Measurements from ENCODE around the gene IGLL1. TPM values are rescaled to one million over a fixed set of nuclear protein-coding genes. Genes with fewer than 3 reads are reported as not detected.
"Not testable (repeated sequence)": the region's sequence is repeated elsewhere in the genome, so short reads cannot be mapped to it uniquely, and the experiment has no call there.

Gene IGLL1
- polyA plus RNA-seq, 12 donors = 0.29 to 7.2 (median 0.49) TPM; not detected in 3

- DNase-seq = no peak
Observed at GRCh38 chr22:23564276-23564675, 15.8 kb downstream of the IGLL1 start.

GRCh38 chr22:23563111-23563510 is 17.0 kb downstream of the IGLL1 start:
- DNase-seq = no peak

GRCh38 chr22:23562186-23562585 is 17.9 kb downstream of the IGLL1 start:
- no peak for DNase-seq

- DNase-seq = not testable (repeated sequence)
Observed at GRCh38 chr22:23561025-23561510, 19.0 kb downstream of the IGLL1 start.

GRCh38 chr22:23560215-23560614 is 19.9 kb downstream of the IGLL1 start:
- not testable (repeated sequence) for DNase-seq

GRCh38 chr22:23557467-23557866 is 22.6 kb downstream of the IGLL1 start:
- no peak for DNase-seq

- no peak for DNase-seq
Observed at GRCh38 chr22:23557036-23557435, 23.1 kb downstream of the IGLL1 start.

GRCh38 chr22:23556026-23556620 is 24.0 kb downstream of the IGLL1 start:
- no peak for DNase-seq

GRCh38 chr22:23555118-23555517 is 25.0 kb downstream of the IGLL1 start:
- no peak for DNase-seq

- DNase-seq = no peak
Observed at GRCh38 chr22:23553924-23554870, 25.9 kb downstream of the IGLL1 start.

- DNase-seq = no peak
Observed at GRCh38 chr22:23553438-23553837, 26.7 kb downstream of the IGLL1 start.

- DNase-seq = no peak
Observed at GRCh38 chr22:23552573-23552972, 27.5 kb downstream of the IGLL1 start.

- DNase-seq = no peak
Observed at GRCh38 chr22:23551385-23551784, 28.7 kb downstream of the IGLL1 start.

GRCh38 chr22:23550049-23550650 is 29.9 kb downstream of the IGLL1 start:
- no peak for DNase-seq

GRCh38 chr22:23549198-23549595 is 30.9 kb downstream of the IGLL1 start:
- no peak for DNase-seq

- no peak for DNase-seq
Observed at GRCh38 chr22:23548501-23549197, 31.4 kb downstream of the IGLL1 start.

GRCh38 chr22:23547818-23548500 is 32.1 kb downstream of the IGLL1 start:
- no peak for DNase-seq

GRCh38 chr22:23547382-23547781 is 32.7 kb downstream of the IGLL1 start:
- DNase-seq = not testable (repeated sequence)

- DNase-seq = no peak
Observed at GRCh38 chr22:23544852-23545251, 35.2 kb downstream of the IGLL1 start.

- not testable (repeated sequence) for DNase-seq
Observed at GRCh38 chr22:23543506-23544000, 36.5 kb downstream of the IGLL1 start.

GRCh38 chr22:23542933-23543332 is 37.2 kb downstream of the IGLL1 start:
- DNase-seq = no peak

Data from muscle of arm (tissue), 12 donors.